HG03139 (cell line): ENCODE results near the gene CAPNS1.

Experiments
- ATAC-seq: cut with Tn5 transposase; IDR thresholded peaks from one replicate; pipeline ENCODE4 v1.9.1; 2021; ENCODE audit not compliant: unreplicated experiment

CAPNS1 gene

DNA sequence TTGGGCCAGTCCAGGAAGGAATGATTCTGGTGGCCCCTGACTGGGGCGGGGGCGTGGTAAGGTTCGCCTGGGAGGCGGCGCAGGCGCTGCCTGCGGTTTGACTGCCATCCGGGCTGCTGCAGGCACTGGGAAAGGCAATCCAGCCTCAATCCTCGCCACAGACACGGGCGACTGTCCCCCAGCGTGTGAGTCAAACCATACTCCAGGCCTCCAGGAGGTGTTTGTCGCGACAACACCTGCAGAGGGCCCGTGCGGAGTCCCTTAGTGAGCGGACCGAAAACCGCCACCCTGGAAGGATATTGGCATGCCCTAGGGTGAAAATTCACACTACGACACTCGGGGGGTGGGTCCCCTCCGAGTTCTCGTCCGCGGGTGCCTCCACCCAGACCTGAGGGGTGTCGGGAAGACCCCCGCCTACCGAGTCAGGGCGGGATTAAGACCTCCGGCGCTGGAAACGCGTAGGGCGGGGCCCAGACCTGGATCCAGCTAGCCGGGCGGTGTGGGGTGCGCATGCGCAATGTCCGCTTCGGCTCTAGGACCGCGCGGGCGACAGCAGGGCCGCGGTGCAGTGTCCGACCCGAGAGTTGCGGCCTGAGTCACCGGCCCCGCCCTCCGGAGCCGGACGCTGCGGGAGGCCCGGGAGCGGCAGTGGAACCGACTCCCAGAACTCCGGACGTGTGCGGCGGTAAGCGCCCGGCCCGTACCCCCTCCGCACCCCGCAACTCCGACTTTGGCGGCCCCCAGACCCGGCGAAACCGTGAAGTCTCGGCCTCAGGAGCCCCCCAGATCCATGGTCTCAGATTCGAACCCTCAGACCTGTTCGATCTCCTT is at the start of gene CAPNS1:
Gene CAPNS1 (plus strand): TSS at position 594 of the 831 bp plus-strand sequence. CDS start 946 bp downstream, outside the sequence.
- peak; percentile 80 for ATAC-seq

GRCh38 chr19:36090910-36091695 is 48.8 kb upstream of the CAPNS1 start:
- no peak for ATAC-seq

GRCh38 chr19:36092566-36092965 is 47.3 kb upstream of the CAPNS1 start:
- no peak for ATAC-seq

DNA sequence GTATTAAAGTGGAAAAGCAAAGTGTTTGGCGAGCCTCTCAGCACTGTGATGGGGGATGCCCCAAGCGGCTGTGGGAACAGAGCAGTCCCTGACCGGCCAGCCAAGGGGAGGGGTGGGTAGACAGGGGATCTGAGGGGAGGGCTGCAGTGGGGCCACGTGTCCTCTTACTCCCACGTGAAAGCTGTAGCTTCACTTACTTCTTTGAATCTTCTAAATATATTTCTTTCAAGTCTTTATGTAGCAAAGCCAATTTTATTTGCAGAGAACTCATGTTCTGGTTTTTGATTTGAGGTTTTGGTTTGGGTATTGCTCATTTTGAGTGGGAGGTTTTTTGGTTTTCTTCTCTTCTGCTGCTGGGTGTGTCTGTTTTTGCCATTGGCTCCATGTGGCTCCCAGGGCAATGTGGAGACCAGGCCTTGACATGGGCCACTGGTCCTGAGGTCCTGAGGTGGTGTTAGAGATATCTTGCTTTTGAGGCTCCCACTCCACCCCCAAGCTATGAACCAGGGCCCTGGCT is 46.7 kb upstream of the CAPNS1 start:
- no peak for ATAC-seq

DNA sequence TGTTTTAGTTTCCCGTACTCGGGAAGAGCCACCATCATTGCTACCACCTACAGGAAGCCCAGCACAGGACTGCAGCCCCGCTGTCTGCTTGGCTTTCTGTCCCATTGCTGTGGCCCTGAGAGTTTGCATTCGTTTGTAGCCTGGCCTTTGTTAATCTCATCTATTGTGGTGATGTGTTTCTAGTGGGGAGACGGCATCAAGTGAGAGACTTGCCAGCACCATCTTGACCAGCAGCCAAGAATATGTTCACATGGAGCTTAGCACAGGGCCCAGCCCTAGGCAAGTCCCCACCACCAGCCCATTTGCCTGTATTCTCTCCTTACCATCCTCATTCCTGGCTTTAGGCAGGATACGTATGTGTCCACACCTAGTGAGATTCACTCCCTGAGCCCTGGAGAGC is 46.2 kb upstream of the CAPNS1 start:
- no peak for ATAC-seq

GRCh38 chr19:36097036-36097435 is 42.8 kb upstream of the CAPNS1 start:
- no peak for ATAC-seq

- ATAC-seq, result no peak
Measured at GRCh38 chr19:36099166-36099785, 40.6 kb upstream of the CAPNS1 start.

DNA sequence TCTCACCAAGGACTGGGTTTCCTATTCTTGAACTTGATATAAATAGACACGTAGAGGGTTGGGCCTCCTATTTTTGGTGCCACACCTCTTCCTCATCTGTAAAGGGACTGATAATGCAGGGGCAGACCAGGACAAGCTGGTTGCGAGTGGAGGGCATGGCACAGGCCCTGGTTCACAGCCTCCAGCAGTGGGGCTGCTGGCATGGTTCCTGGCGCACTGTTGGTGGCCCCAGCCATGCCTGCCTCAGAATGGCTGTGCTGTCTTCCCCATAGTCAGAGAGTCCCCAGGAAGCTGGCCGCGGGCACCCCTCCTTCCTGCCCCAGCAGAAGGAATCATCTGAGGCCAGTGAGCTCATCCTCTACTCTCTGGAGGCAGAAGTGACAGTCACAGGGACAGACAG is 39.4 kb upstream of the CAPNS1 start:
- ATAC-seq, result no peak

DNA sequence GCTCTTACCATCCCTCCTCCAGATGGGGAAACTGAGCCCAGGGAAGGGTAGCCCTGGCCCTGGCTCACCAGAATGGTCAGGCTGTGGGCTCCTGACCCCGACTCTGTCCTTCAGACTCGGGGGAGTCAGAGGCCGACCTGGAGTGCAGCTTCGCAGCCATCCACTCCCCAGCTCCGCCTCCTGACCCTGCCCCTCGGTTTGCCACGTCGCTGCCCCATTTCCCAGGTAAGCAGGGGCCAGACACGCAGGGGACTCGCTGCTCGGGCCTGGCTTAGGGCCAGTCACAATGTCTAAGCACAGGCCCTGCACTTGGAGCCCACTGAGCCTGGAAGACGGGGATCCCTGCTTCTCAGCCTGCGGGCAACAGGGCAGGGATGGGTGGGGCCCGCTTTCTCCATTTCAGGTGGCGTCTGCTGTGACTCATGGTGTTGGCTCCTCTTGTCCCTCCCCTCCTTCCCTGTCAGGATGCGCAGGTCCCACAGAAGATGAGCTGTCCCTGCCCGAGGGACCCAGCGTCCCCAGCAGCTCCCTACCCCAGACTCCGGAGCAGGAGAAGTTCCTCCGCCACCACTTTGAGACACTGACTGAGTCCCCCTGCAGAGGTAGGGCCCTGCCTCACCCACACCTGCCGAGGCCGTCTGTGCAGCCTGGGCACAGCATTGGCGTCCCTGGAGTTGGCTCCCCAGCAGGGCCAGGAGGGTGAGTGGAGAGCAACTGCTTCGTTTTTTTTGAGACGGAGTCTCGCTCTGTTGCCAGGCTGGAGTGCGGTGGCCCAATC is 38.1 kb upstream of the CAPNS1 start:
- no peak for ATAC-seq

GRCh38 chr19:36103040-36103626 is 36.7 kb upstream of the CAPNS1 start:
- no peak for ATAC-seq

DNA sequence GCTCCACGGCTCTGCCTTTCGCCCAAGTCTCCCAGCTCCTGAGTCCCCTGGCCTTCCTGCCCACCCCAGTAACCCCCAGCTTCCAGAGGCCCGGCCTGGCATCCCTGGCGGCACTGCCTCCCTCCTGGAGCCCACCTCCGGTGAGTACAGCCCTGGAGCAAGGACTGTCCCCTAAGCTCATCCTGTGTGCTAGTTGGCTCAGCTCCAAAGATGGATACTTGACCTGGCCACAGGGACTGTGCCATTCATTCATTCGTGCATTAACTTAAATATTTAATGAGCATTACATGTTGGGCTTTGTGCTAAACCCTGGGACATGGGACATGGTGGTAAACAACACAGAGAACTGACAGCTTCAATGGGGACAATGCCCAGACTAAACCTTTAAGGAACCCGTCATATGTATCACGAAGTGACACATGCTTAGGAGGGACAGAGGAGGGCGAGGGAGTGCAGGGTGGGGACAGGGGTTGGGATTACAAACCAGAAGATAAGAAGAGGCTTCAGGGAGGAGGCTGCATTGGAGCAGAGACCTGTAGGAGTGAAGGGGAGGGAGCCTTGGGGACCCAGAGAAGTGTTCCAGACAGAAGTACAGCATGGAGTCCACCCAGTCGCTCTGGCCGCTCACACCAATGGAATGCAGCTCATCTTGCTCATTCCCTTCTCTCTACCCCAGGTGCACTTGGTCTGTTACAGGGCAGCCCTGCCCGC is 35.9 kb upstream of the CAPNS1 start:
- ATAC-seq, result no peak

GRCh38 chr19:36106441-36106840 is 33.4 kb upstream of the CAPNS1 start:
- no peak for ATAC-seq

DNA sequence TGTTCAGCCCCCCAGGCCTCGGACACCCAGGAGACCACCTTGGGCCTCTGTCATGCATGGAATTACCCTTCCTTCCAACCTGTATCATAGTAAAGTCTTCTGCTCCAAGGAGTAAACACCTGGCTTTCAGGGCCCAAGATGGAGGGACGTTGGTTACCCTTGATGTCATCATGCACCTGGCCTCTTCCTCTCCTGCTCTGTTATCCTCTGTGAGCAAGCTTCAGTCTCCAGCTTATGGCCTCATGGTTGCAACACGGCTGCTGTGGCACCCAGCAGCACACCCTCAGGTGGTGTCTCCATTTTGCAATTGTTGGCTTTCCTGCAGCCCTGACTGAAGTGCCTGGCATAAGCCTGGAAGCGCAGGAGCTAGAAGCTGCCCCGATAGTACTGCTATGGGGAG is 32.9 kb upstream of the CAPNS1 start:
- ATAC-seq, result no peak

- ATAC-seq, result no peak
Measured at GRCh38 chr19:36108684-36109083, 31.2 kb upstream of the CAPNS1 start.

DNA sequence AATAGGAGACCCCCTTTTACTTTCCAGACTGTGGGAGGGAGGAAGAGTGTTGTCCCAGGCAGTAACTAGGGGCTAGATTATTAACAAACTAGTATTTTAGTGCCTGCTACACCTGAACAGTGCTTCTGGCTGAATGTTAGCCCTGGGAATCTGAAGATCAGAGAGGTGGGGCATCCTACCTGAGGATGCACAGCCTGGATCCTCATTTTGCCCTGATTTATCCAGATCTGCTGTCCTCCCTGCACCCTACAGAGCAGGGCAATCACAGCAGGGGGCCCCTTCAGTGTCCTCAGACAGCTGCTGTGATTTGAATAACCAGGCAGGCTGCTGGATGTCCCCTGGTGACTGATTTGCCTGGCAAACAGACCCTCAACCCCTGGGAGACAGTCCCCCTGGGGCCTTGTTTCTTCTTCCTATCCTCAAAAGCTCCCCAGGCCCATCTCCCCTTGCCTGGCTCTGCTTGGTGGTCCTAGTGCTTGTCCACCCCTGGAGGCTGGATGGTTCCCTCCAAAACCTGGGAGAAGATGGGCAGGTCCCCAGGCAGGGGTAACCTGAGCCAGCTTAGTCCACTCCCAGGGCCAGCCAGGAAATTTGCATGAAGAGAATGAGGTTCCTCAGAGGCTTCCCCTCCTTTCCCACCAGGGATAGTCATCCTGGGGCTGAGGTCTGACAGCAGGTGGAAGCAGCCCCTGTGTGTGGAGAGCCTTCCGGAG is 29.2 kb upstream of the CAPNS1 start, which contains the start of gene OVOL3:
Gene OVOL3 (plus strand): TSS at position 657 of the 713 bp plus-strand sequence. CDS start 60 bp downstream, outside the sequence.
- no peak for ATAC-seq

- ATAC-seq, result no peak
Measured at GRCh38 chr19:36111200-36111539, 28.7 kb upstream of the CAPNS1 start.

DNA sequence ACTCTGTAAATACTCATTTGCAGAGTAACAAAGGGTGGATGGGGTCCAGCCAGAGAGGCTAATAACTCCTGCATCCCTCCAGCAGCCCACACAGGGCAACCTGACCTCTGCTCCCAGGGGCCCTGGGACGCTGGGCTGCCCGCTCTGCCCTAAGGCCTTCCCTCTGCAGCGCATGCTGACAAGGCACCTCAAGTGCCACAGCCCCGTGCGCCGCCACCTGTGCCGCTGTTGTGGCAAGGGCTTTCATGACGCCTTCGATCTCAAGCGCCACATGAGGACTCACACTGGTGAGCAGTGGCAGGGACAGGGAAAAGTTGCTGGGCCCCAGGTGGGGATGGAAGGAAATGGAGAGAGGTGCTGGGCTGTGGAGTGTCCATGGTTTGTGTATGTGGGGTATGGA is 27.2 kb upstream of the CAPNS1 start:
- no peak for ATAC-seq

DNA sequence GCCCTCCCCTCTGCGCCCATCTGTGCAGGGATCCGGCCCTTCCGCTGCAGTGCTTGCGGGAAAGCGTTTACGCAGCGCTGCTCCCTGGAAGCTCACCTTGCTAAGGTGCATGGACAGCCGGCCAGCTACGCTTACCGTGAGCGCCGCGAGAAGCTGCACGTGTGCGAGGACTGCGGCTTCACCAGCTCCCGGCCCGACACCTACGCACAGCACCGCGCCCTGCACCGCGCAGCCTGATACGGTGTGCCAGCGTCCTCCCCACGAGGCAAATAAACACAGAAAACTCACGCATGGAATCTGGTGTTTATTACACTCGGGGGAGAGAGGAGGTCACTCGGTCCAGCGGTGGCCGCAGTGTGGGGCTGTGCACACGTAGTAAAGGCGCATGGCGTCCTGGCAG is 26.4 kb upstream of the CAPNS1 start:
- no peak for ATAC-seq
